Hepatocyte (in vitro differentiated cells): ENCODE data around the gene PRKAG1.

Source experiments
- EZH2 ChIP-seq: fragments of 200-600 bp; sonication (generic); IDR thresholded peaks from 2 replicates; pipeline ENCODE4 v1.6.1; 2016; ENCODE audit warnings: antibody characterized with exemption, mild to moderate bottlenecking, borderline replicate concordance
- EZH2phosphoT487 ChIP-seq: fragments of 200-600 bp; sonication (generic); IDR thresholded peaks from one replicate; pipeline ENCODE4 v1.6.1; 2018; ENCODE audit warnings: antibody characterized with exemption, mild to moderate bottlenecking, low read depth, moderate library complexity; ENCODE audit not compliant: unreplicated experiment, severe bottlenecking
- TF ChIP-seq, protein P1 (sequence below): fragments of 200-600 bp; sonication (generic); IDR thresholded peaks from 2 replicates; pipeline ENCODE4 v1.5.1; 2016; ENCODE audit warnings: antibody characterized with exemption, mild to moderate bottlenecking; ENCODE audit not compliant: poor library complexity

DNA sequence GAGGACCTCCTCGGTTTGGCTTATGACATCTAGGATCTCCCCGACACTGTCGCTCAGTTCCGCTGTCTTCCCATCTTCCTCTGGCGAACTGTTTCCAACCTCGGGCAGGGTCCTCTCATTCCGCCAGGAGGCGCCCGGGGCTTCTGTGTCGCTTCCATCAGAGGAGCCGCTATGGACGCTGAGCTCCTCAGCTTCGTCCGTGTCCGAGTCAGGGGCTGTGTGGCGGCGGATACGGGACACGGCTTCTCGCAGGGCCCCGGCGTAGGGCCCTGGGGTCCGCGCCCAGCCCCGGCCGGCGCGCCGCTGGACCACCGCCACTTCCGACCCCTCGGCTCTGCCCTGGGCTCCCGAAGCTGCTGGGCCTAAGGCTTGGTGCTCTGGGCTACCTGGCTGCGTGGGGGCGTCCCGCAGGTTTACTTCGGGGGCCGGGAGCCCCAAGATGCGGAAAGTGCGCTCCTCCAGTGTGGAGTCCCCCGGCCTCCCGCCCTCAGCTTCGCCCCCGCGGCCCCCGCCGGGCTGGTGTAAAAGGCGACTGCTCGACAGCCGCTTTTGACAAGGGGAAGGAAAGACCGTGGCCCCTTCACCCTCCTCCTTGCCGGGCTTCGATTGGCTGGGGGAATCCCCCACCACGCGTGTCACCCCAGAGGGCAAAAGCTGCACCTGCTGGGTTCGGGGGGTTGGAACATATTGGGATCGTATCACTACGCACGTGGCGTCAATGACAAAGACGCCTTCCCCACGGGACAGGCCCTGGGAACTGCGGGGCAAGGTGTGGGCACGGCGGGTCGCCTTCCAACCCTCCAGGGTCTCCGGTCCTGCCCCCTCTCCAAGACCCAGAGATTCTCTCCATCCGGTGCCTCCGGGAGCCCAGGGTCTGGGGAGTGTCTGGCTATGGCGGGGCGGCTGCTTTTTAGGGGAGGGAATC, 21.5 kb downstream of the PRKAG1 start:
- TF ChIP-seq, protein P1, sequence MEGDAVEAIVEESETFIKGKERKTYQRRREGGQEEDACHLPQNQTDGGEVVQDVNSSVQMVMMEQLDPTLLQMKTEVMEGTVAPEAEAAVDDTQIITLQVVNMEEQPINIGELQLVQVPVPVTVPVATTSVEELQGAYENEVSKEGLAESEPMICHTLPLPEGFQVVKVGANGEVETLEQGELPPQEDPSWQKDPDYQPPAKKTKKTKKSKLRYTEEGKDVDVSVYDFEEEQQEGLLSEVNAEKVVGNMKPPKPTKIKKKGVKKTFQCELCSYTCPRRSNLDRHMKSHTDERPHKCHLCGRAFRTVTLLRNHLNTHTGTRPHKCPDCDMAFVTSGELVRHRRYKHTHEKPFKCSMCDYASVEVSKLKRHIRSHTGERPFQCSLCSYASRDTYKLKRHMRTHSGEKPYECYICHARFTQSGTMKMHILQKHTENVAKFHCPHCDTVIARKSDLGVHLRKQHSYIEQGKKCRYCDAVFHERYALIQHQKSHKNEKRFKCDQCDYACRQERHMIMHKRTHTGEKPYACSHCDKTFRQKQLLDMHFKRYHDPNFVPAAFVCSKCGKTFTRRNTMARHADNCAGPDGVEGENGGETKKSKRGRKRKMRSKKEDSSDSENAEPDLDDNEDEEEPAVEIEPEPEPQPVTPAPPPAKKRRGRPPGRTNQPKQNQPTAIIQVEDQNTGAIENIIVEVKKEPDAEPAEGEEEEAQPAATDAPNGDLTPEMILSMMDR = peak; percentile 75
- TF ChIP-seq EZH2 (no peak), EZH2phosphoT487 (peak; percentile 61)
